H1 (cell line): ENCODE data around the gene ZNF768.

Experiments used
- NRF1 ChIP-seq: IDR thresholded peaks from 2 replicates; pipeline ENCODE4 v1.6.1; 2011; ENCODE audit warnings: mild to moderate bottlenecking, low read depth, low read length, improper control_type of control experiment
- TAF1 ChIP-seq: IDR thresholded peaks from 2 replicates; pipeline ENCODE4 v1.6.1; 2011; ENCODE audit warnings: mild to moderate bottlenecking, low read depth, low read length
- YY1 ChIP-seq: IDR thresholded peaks from 2 replicates; pipeline ENCODE4 v1.6.1; 2011; ENCODE audit warnings: low read depth, mild to moderate bottlenecking, low read length
- TF ChIP-seq, protein P1 (sequence below), 3 experiments: IDR thresholded peaks; 1 replicate in 2 of 3; 2 replicates in 1 of 3; pipeline versions ENCODE4 v1.5.1 to v1.6.1; 2011; ENCODE audit warnings: low read length in 3 of 3, mild to moderate bottlenecking in 3 of 3, inconsistent platforms in 2 of 3, low read depth in 1 of 3, moderate library complexity in 1 of 3; ENCODE audit not compliant: insufficient read depth in 1 of 3; ENCODE audit errors: control extremely low read depth in 1 of 3

DNA sequence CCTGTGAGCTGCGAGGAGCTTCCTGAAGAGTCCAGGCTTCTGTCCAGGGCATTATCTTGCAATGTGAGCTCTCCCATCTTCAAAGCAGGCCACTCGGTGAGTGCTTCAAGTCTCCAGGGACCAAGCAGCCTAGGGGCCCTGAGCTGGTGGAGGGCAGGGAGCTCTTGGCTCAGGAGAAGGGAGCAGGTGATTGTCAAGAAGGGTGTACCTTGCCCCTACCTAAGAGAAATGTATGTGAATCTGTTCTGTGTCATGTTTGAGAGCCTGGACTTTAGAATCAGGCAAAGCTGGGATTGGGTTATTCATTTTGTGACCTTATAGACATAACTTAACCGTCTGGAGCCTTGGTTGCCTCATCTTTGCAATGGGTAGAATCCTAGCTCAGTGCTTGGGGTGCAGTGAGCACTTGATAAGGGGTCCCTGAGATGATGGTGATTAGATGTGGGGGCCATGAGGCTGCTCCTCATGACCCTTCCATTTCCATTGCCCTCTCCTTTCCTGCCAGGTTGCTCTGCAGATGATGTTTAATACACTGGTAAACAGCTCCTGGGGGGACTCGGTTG lies 15.9 kb downstream of the ZNF768 start:
- TF ChIP-seq, protein P1, sequence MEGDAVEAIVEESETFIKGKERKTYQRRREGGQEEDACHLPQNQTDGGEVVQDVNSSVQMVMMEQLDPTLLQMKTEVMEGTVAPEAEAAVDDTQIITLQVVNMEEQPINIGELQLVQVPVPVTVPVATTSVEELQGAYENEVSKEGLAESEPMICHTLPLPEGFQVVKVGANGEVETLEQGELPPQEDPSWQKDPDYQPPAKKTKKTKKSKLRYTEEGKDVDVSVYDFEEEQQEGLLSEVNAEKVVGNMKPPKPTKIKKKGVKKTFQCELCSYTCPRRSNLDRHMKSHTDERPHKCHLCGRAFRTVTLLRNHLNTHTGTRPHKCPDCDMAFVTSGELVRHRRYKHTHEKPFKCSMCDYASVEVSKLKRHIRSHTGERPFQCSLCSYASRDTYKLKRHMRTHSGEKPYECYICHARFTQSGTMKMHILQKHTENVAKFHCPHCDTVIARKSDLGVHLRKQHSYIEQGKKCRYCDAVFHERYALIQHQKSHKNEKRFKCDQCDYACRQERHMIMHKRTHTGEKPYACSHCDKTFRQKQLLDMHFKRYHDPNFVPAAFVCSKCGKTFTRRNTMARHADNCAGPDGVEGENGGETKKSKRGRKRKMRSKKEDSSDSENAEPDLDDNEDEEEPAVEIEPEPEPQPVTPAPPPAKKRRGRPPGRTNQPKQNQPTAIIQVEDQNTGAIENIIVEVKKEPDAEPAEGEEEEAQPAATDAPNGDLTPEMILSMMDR (IDR thresholded peaks at IDR 0.05; ENCODE audit: control extremely low read depth in 1 of 3, insufficient read depth in 1 of 3, low read depth in 1 of 3, low read length in 3 of 3) = no peak
- TF ChIP-seq YY1 = no peak
- no peak for TF ChIP-seq NRF1
- no peak for TF ChIP-seq TAF1
